ENCODE data around the gene NIBAN1.

- TF ChIP-seq CTCF (IDR thresholded peaks at IDR 0.05) (no peak), POLR2A (IDR thresholded peaks at IDR 0.05) (no peak), EP300 (IDR thresholded peaks at IDR 0.05) (no peak), POLR2AphosphoS5 (IDR thresholded peaks at IDR 0.05) (no peak)
Measured at GRCh38 chr1:185014941-185015340, 40.6 kb upstream of the NIBAN1 start.

Measured in suprapubic skin (tissue), 4 donors.